ENCODE data around the gene NUP42. TPM values are rescaled to one million over a fixed set of nuclear protein-coding genes. Genes with fewer than 3 reads are reported as not detected.
A peak's percentile ranks its signal among the peaks of the same experiment; 100 is the strongest.

The NUP42 gene
- total and polyA plus RNA-seq, 9 of the 15 experiments (the other 6 are each of a cell fraction or from before 2014, with no cell fraction given) = 41.8 to 86.4 (median 71.2) TPM

GRCh38 chr7:23191022-23191421, 9.2 kb downstream of the NUP42 start (continued):
- TF ChIP-seq HBP1 (CRISPR knock-in tag; IDR thresholded peaks at IDR 0.05) = peak; percentile 7; the same call in 1 of the 2 replicates
- no peak for TF ChIP-seq COPS2 (conservative IDR thresholded peaks at IDR 0.05)
- no peak for TF ChIP-seq KAT2B (IDR thresholded peaks at IDR 0.05; ENCODE audit: low read depth, low read length)
- TF ChIP-seq ZKSCAN8 (CRISPR knock-in tag; IDR thresholded peaks at IDR 0.05) = no peak
- TF ChIP-seq BRF1 (IDR thresholded peaks at IDR 0.05; ENCODE audit: borderline replicate concordance, extremely low read depth, insufficient read length) = no peak
- peak; percentile 49 for TF ChIP-seq CREM (IDR thresholded peaks at IDR 0.05; ENCODE audit: low read depth)
- no peak for TF ChIP-seq HDAC8 (tag; IDR thresholded peaks at IDR 0.05)
- peak; percentile 4 for TF ChIP-seq NCOA4 (IDR thresholded peaks at IDR 0.05; ENCODE audit: partially characterized antibody)
- TF ChIP-seq KLF10 (CRISPR knock-in tag; IDR thresholded peaks at IDR 0.05) = no peak
- no peak for TF ChIP-seq GABPA (tag; conservative IDR thresholded peaks at IDR 0.05; ENCODE audit: low read depth)
- no peak for TF ChIP-seq ELF2 (CRISPR knock-in tag; IDR thresholded peaks at IDR 0.05)
- peak; percentile 56; the same call in 1 of the 2 replicates for TF ChIP-seq GATAD2A (IDR thresholded peaks at IDR 0.05)
- no peak for TF ChIP-seq SNIP1 (IDR thresholded peaks at IDR 0.05; ENCODE audit: low read depth)
- no peak for TF ChIP-seq HNRNPLL (IDR thresholded peaks at IDR 0.05; ENCODE audit: low read depth, low read length, poor library complexity, severe bottlenecking)
- TF ChIP-seq CBFA2T2 (conservative IDR thresholded peaks at IDR 0.05) = peak; percentile 77
- no peak for TF ChIP-seq RBM34 (IDR thresholded peaks at IDR 0.05; ENCODE audit: borderline replicate concordance, insufficient read depth, low read length)
- no peak for TF ChIP-seq NELFE (IDR thresholded peaks at IDR 0.05; ENCODE audit: insufficient read depth, insufficient read length)
- TF ChIP-seq TAF9B (IDR thresholded peaks at IDR 0.05; ENCODE audit: partially characterized antibody) = peak; percentile 40
- no peak for TF ChIP-seq ZNF584 (CRISPR knock-in tag; IDR thresholded peaks at IDR 0.05; ENCODE audit: low read depth)
- peak; percentile 45; the same call in 1 of the 2 replicates for TF ChIP-seq POLR2A (conservative IDR thresholded peaks at IDR 0.05)
- peak; percentile 74 for TF ChIP-seq HDAC3 (IDR thresholded peaks at IDR 0.05; ENCODE audit: borderline replicate concordance, partially characterized antibody)
- no peak for TF ChIP-seq BRCA1 (IDR thresholded peaks at IDR 0.05)
- no peak for TF ChIP-seq BRCA1 (CRISPR knock-in tag; IDR thresholded peaks at IDR 0.05)
- TF ChIP-seq ZNF76 (CRISPR knock-in tag; IDR thresholded peaks at IDR 0.05; ENCODE audit: borderline replicate concordance) = no peak
- TF ChIP-seq RBM17 (IDR thresholded peaks at IDR 0.05; ENCODE audit: borderline replicate concordance, low read depth, low read length) = no peak
- no peak for TF ChIP-seq LCOR (CRISPR knock-in tag; IDR thresholded peaks at IDR 0.05)
- TF ChIP-seq SMARCB1 (IDR thresholded peaks at IDR 0.05; ENCODE audit: insufficient read length, low read depth) = no peak
- TF ChIP-seq HMBOX1 (IDR thresholded peaks at IDR 0.05) = peak; percentile 90
- no peak for TF ChIP-seq BRF2 (IDR thresholded peaks at IDR 0.05; ENCODE audit: borderline replicate concordance, insufficient read depth, insufficient read length)
- TF ChIP-seq SP2 (IDR thresholded peaks at IDR 0.05; ENCODE audit: extremely low read depth, low read depth, low read length, poor library complexity, severe bottlenecking) = no peak
